GM23338 (cell line): ENCODE results near the gene STAT3. TPM values are rescaled to one million over a fixed set of nuclear protein-coding genes. Genes with fewer than 3 reads are reported as not detected.

Experiments used
- ATAC-seq: fragments of 200-7000 bp; cut with Tn5 transposase; 3 replicates; pipeline ENCODE4 v1.9.1; 2020
- DNase-seq: peaks from one replicate; pipeline ENCODE4 v3.0.0-alpha.2; 2015; ENCODE audit warnings: low spot score
- H2AFZ ChIP-seq: fragments of 200-600 bp; sonication (generic); 2 replicates; pipeline ENCODE4 v1.8.0; 2016; ENCODE audit warnings: antibody characterized with exemption, mild to moderate bottlenecking, moderate library complexity
- H3F3A ChIP-seq: fragments of 200-600 bp; sonication (generic); replicated peaks from 2 replicates; pipeline ENCODE4 v1.8.0; 2017; ENCODE audit warnings: antibody characterized with exemption, mixed run types, low read depth
- H3K27ac ChIP-seq: fragments of 200-600 bp; sonication (generic); 2 replicates; pipeline ENCODE4 v1.6.1; 2016; ENCODE audit warnings: low read depth
- H3K27me3 ChIP-seq: fragments of 200-600 bp; sonication (generic); 2 replicates; pipeline ENCODE4 v1.8.0; 2016; ENCODE audit warnings: mild to moderate bottlenecking, mixed run types, moderate library complexity; ENCODE audit not compliant: insufficient read depth
- H3K36me3 ChIP-seq: fragments of 200-600 bp; sonication (generic); 2 replicates; pipeline ENCODE4 v1.8.0; 2016; ENCODE audit warnings: mild to moderate bottlenecking; ENCODE audit not compliant: insufficient read depth
- H3K4me1 ChIP-seq: fragments of 200-600 bp; sonication (generic); 2 replicates; pipeline ENCODE4 v1.8.0; 2016; ENCODE audit warnings: mild to moderate bottlenecking, moderate library complexity; ENCODE audit not compliant: insufficient read depth
- H3K4me2 ChIP-seq: fragments of 200-600 bp; sonication (generic); 2 replicates; pipeline ENCODE4 v1.7.1; 2017; ENCODE audit warnings: mixed run types
- H3K4me3 ChIP-seq: fragments of 200-600 bp; sonication (generic); 2 replicates; pipeline ENCODE4 v1.6.1; 2016; ENCODE audit warnings: mixed run types
- H3K79me2 ChIP-seq: fragments of 200-600 bp; sonication (generic); replicated peaks from 2 replicates; pipeline ENCODE4 v1.8.0; 2017; ENCODE audit warnings: mild to moderate bottlenecking; ENCODE audit not compliant: insufficient read depth
- H3K9me2 ChIP-seq: fragments of 200-600 bp; sonication (generic); 2 replicates; pipeline ENCODE4 v1.8.0; 2017; ENCODE audit not compliant: insufficient read depth
- H4K20me1 ChIP-seq: fragments of 200-600 bp; sonication (generic); replicated peaks from 2 replicates; pipeline ENCODE4 v1.8.0; 2017; ENCODE audit warnings: mild to moderate bottlenecking; ENCODE audit not compliant: insufficient read depth
- H3K27ac Mint-ChIP-seq: 2 replicates; pipeline ENCODE4 v1.8.0; 2020; ENCODE audit warnings: inconsistent platforms, mild to moderate bottlenecking, moderate library complexity, mixed read lengths
- H3K27me3 Mint-ChIP-seq: 3 replicates; pipeline ENCODE4 v1.8.0; 2022; ENCODE audit warnings: low read depth, mild to moderate bottlenecking, moderate library complexity, mixed read lengths, inconsistent platforms; ENCODE audit not compliant: insufficient read depth, poor library complexity
- H3K36me3 Mint-ChIP-seq: 3 replicates; pipeline ENCODE4 v1.8.0; 2021; ENCODE audit warnings: low read depth, mild to moderate bottlenecking, inconsistent platforms, moderate library complexity, mixed read lengths
- H3K4me1 Mint-ChIP-seq: 3 replicates; pipeline ENCODE4 v1.8.0; 2020; ENCODE audit warnings: mild to moderate bottlenecking, inconsistent platforms, mixed read lengths
- H3K4me3 Mint-ChIP-seq: 3 replicates; pipeline ENCODE4 v1.8.0; 2021; ENCODE audit warnings: moderate library complexity, mild to moderate bottlenecking, inconsistent platforms, mixed read lengths
- H3K9me3 Mint-ChIP-seq: 3 replicates; pipeline ENCODE4 v1.8.0; 2020; ENCODE audit warnings: moderate library complexity, mild to moderate bottlenecking, inconsistent platforms, mixed read lengths
- CTCF ChIP-seq, 2 experiments: fragments of 200-600 bp in 1 of 2; sonication (generic) in 1 of 2; conservative IDR thresholded peaks; 2 replicates each; pipeline versions ENCODE4 v1.5.1 to v1.6.1; 2016 to 2017; ENCODE audit warnings: antibody characterized with exemption in 2 of 2, low read depth in 2 of 2, mild to moderate bottlenecking in 2 of 2, moderate library complexity in 1 of 2
- EZH2phosphoT487 ChIP-seq: fragments of 200-600 bp; sonication (generic); IDR thresholded peaks from one replicate; pipeline ENCODE4 v1.8.1; 2018; ENCODE audit warnings: antibody characterized with exemption; ENCODE audit not compliant: unreplicated experiment
- JUNB ChIP-seq: IDR thresholded peaks from one replicate; pipeline ENCODE4 v1.6.1; 2016; ENCODE audit warnings: antibody characterized with exemption; ENCODE audit not compliant: unreplicated experiment
- NANOG ChIP-seq: IDR thresholded peaks from 2 replicates; pipeline ENCODE4 v1.6.1; 2016; ENCODE audit warnings: antibody characterized with exemption, borderline replicate concordance
- POLR2AphosphoS5 ChIP-seq: IDR thresholded peaks from 2 replicates; pipeline ENCODE4 v1.6.1; 2016; ENCODE audit warnings: antibody characterized with exemption, low read depth
- REST ChIP-seq: IDR thresholded peaks from one replicate; pipeline ENCODE4 v1.6.1; 2018; ENCODE audit warnings: antibody characterized with exemption; ENCODE audit not compliant: unreplicated experiment
- STAT1 ChIP-seq: IDR thresholded peaks from one replicate; pipeline ENCODE4 v1.6.1; 2016; ENCODE audit warnings: antibody characterized with exemption; ENCODE audit not compliant: unreplicated experiment
- ZNF331 ChIP-seq: fragments of 250-450 bp; sonication (Bioruptor Pico); IDR thresholded peaks from 2 replicates; pipeline ENCODE4 v1.5.0; 2020; ENCODE audit warnings: low read depth, mild to moderate bottlenecking, moderate library complexity
- ZNF462 ChIP-seq: fragments of 250-450 bp; sonication (Bioruptor Pico); IDR thresholded peaks from 2 replicates; pipeline ENCODE4 v1.5.0; 2020; ENCODE audit warnings: mild to moderate bottlenecking, moderate library complexity
- polyA plus RNA-seq: library from polyadenylated mRNA; unstranded; fragments of >200 nt; fragmentation: Nextera tagmentation; extraction: Ambion mirVana; gene quantifications from 2 replicates; pipeline ENCODE4 v1.2.1, GENCODE V29; 2016
- total RNA-seq: library from RNA; depleted of rRNA; stranded (reverse); fragments of >200 nt; shearing (Covaris generic); gene quantifications from 2 replicates; pipeline ENCODE4 v1.2.3, GENCODE V29; 2014

The STAT3 gene
- total and polyA plus RNA-seq, 2 experiments from 2014 or later, result 49.5 to 78.0 TPM

- TF ChIP-seq NANOG, result no peak
- TF ChIP-seq POLR2AphosphoS5, result no peak
- no peak for TF ChIP-seq REST
- TF ChIP-seq EZH2phosphoT487, result no peak
- no peak for TF ChIP-seq CTCF (conservative IDR thresholded peaks at IDR 0.05; ENCODE audit: low read depth in 2 of 2)
These were observed 19.1 kb upstream of the STAT3 start (continued) for GRCh38 chr17:42407289-42407836.

- Mint-ChIP-seq H3K4me3 (no peak overlapping the region; the same call in 2 of the 3 replicates), H3K9me3 (no peaks in the 10 kb centered on the region), H3K27me3 (peaks cover 12% of the 10 kb centered on the region), H3K4me1 (peaks cover 46% of the 10 kb centered on the region), H3K27ac (no peak overlapping the region), H3K36me3 (no peaks in the 10 kb centered on the region; the same call in 2 of the 3 replicates)
- DNase-seq (no peak), ATAC-seq (no peak)
- no peaks in the 10 kb centered on the region for H3K27me3 ChIP-seq
- peaks cover 36% of the 10 kb centered on the region for H3K4me1 ChIP-seq
- H4K20me1 ChIP-seq, result peaks cover 14% of the 10 kb centered on the region; the same call in 1 of the 2 replicates
- H3K27ac ChIP-seq, result 0 out of 2 replicates have a peak overlapping the region, but pooled peaks have one; percentile 2
- H2AFZ ChIP-seq, result no peak overlapping the region
- H3K36me3 ChIP-seq, result no peaks in the 10 kb centered on the region
- H3K4me2 ChIP-seq, result peak overlapping the region; percentile 41
- peaks cover 8% of the 10 kb centered on the region; the same call in 1 of the 2 replicates for H3K79me2 ChIP-seq
- peaks cover 14% of the 10 kb centered on the region; the same call in 1 of the 2 replicates for H3F3A ChIP-seq
- peak overlapping the region; percentile 30; the same call in 1 of the 2 replicates for H3K4me3 ChIP-seq
- H3K9me2 ChIP-seq, result no peaks in the 10 kb centered on the region
- TF ChIP-seq JUNB (no peak), POLR2AphosphoS5 (no peak), STAT1 (no peak), ZNF331 (CRISPR knock-in tag) (no peak), ZNF462 (CRISPR knock-in tag) (no peak)
These were observed 18.5 kb upstream of the STAT3 start for GRCh38 chr17:42406615-42407288.
